Natural killer cell treated with Interleukin-12 subunit alpha and Interleukin-12 subunit beta and Interleukin-15 and Interleukin-18, amount 100 ng/mL, for 72 hours (primary cell): ENCODE data around the gene TAMALIN. TPM values are rescaled to one million over a fixed set of nuclear protein-coding genes. Genes with fewer than 3 reads are reported as not detected.

Source experiments
- ATAC-seq, 2 donors: fragments of 150-1000 bp; cut with Tn5 transposase in 1 of 2; sonication (Bioruptor Pico), chemical (Tn5 transposase) in 1 of 2; 2 replicates each; pipeline ENCODE4 v1.10.0; 2021
- DNase-seq: peaks from one replicate; pipeline ENCODE4 v3.0.0; 2022; ENCODE audit warnings: low spot score
- H3K27ac Mint-ChIP-seq, 2 donors: 1 replicate in 1 of 2; 2 replicates in 1 of 2; pipeline ENCODE4 v1.8.0; 2022; ENCODE audit warnings: mixed read lengths in 2 of 2, mild to moderate bottlenecking in 1 of 2, moderate library complexity in 1 of 2
- H3K27me3 Mint-ChIP-seq, 2 donors: 1 replicate in 1 of 2; 2 replicates in 1 of 2; pipeline ENCODE4 v1.8.0; 2022; ENCODE audit warnings: mixed read lengths in 2 of 2
- H3K36me3 Mint-ChIP-seq: one replicate; pipeline ENCODE4 v1.8.0; 2022; ENCODE audit warnings: mixed read lengths
- H3K4me1 Mint-ChIP-seq, 2 donors: 1 replicate in 1 of 2; 2 replicates in 1 of 2; pipeline ENCODE4 v1.8.0; 2022; ENCODE audit warnings: low read depth in 2 of 2, mixed read lengths in 2 of 2, mild to moderate bottlenecking in 1 of 2
- H3K4me3 Mint-ChIP-seq: one replicate; pipeline ENCODE4 v1.8.0; 2022; ENCODE audit warnings: mixed read lengths
- H3K9me3 Mint-ChIP-seq: 2 replicates; pipeline ENCODE4 v1.8.0; 2022; ENCODE audit warnings: mixed read lengths
- total RNA-seq, 2 donors: library from RNA; stranded (reverse); gene quantifications; one replicate each; pipeline ENCODE4 v1.2.3, GENCODE V29; 2022

Gene TAMALIN
- total RNA-seq = 1 to 10 TPM; 5.4 to 5.6 TPM

DNA sequence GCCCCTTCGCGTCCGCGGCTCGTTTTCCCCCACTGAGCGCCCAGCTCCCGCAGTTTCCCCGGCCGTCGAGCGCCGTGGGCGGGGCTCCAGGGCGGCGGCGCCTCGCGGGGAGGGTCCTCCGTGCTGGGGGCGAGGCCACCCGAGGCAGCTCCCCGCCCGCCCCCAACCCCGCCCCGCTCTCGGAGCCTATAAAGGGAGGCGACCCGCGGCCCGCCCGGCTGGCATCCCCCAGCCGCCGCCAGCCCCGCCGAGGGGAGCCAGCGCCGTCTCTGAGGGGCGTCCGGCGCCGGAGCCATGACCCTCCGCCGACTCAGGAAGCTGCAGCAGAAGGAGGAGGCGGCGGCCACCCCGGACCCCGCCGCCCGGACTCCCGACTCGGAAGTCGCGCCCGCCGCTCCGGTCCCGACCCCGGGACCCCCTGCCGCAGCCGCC, at the start of gene TAMALIN:
Gene TAMALIN (plus strand): TSS at position 221 of the 432 bp plus-strand sequence. CDS start 74 bp downstream, at position 295.
- Mint-ChIP-seq H3K4me1 (peaks cover 13 to 21% of the 10 kb centered on the region in 2 donors), H3K27me3 (no peaks in the 10 kb centered on the region), H3K9me3 (no peaks in the 10 kb centered on the region), H3K36me3 (no peaks in the 10 kb centered on the region), H3K4me3 (peak within 1 kb of the TSS; percentile 85), H3K27ac (peak within 1 kb of the TSS; percentile 35 to 41)
- ATAC-seq (peak; percentile 75 to 85), DNase-seq (peak; percentile 80)

- ATAC-seq (no peak), DNase-seq (no peak)
- no peaks in the 10 kb centered on the region for H3K27me3 Mint-ChIP-seq
- H3K4me1 Mint-ChIP-seq = peaks cover 37 to 56% of the 10 kb centered on the region in 2 donors
- H3K4me3 Mint-ChIP-seq = no peak overlapping the region
- no peaks in the 10 kb centered on the region for H3K9me3 Mint-ChIP-seq
- H3K27ac Mint-ChIP-seq = no peak overlapping the region
- peaks cover 14% of the 10 kb centered on the region for H3K36me3 Mint-ChIP-seq
These were observed 48.2 kb upstream of the TAMALIN start for GRCh38 chr12:51958542-51958941.

- Mint-ChIP-seq H3K27me3 (no peaks in the 10 kb centered on the region), H3K4me3 (no peak overlapping the region), H3K4me1 (peaks cover 30 to 49% of the 10 kb centered on the region in 2 donors), H3K27ac (peak overlapping the region in 1 of 2 donors; percentile 24), H3K9me3 (no peaks in the 10 kb centered on the region), H3K36me3 (peaks cover 14% of the 10 kb centered on the region)
- ATAC-seq = no peak
- no peak for DNase-seq
These were observed 47.5 kb upstream of the TAMALIN start for GRCh38 chr12:51959211-51959610.

DNA sequence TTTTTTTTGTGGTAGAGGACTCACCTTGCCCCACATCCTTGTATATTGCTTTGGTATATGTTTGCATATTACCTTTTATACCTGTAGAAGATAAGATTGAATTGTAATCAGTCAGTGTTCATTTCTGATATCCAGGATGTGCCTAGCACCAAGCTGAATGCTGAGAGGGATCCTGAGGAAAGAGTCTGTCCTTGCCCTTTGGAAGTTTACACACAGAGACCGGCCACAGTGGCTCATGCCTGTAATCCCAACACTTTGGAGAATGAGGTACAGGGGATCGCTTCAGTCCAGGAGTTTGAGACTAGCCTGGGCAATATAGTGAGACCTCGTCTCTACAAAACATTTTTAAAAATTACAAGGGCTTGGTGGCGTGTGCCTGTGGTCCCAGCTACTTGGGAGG, 46.8 kb upstream of the TAMALIN start:
- DNase-seq (no peak), ATAC-seq (no peak)
- peaks cover 29 to 42% of the 10 kb centered on the region in 2 donors for H3K4me1 Mint-ChIP-seq
- H3K4me3 Mint-ChIP-seq = no peak overlapping the region
- no peaks in the 10 kb centered on the region for H3K27me3 Mint-ChIP-seq
- H3K36me3 Mint-ChIP-seq = peaks cover 14% of the 10 kb centered on the region
- H3K9me3 Mint-ChIP-seq = no peaks in the 10 kb centered on the region
- peak overlapping the region in 1 of 2 donors; percentile 24 for H3K27ac Mint-ChIP-seq

GRCh38 chr12:51960488-51960887, 46.3 kb upstream of the TAMALIN start:
- Mint-ChIP-seq H3K27me3 (no peaks in the 10 kb centered on the region), H3K4me1 (peaks cover 24 to 39% of the 10 kb centered on the region in 2 donors), H3K9me3 (no peaks in the 10 kb centered on the region), H3K36me3 (peaks cover 14% of the 10 kb centered on the region), H3K4me3 (no peak overlapping the region), H3K27ac (no peak overlapping the region)
- no peak for ATAC-seq
- DNase-seq = no peak

DNA sequence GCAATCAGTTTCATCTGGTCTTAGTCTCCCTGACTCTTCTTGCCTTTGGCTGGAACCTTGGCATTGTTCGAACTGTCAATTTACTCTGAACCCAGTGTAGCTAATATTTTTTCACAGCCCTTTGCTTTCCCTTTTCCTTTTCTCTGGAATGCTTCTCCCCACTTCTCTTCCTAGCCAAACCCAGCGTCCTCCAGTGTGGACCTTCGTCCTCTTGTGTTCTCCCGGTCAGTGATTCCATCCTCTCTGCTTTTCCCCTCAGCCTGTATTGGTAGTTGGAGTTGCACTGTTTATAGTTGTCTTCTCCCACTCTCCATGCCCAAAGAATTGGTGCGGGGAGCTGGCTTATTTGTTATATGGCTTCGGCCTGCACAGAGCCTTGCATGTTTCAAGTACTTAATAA, 45.9 kb upstream of the TAMALIN start:
- ATAC-seq (no peak), DNase-seq (no peak)
- H3K36me3 Mint-ChIP-seq = peaks cover 14% of the 10 kb centered on the region
- no peak overlapping the region for H3K4me3 Mint-ChIP-seq
- H3K27me3 Mint-ChIP-seq = no peaks in the 10 kb centered on the region
- H3K27ac Mint-ChIP-seq = no peak overlapping the region
- no peaks in the 10 kb centered on the region for H3K9me3 Mint-ChIP-seq
- H3K4me1 Mint-ChIP-seq = peaks cover 20 to 39% of the 10 kb centered on the region in 2 donors

DNA sequence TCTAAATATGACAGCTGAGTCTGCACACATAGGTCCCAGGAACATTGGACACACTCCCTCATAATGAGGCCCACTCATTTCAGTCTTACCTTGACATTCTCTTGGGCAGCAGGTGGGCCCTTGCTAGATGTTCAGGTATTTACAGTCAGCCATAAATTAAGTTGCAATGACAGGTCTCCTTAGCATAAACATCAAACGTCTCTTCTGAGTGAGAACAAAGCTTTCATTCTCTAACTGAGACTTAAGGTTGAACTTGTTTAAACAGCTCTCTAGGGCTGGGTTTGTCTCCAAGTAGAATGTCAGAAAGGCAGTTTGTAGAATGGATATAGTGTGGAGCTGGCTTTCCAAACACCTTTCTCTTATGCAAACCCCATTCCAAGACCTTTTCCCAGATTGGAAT, 44.9 kb upstream of the TAMALIN start:
- H3K27ac Mint-ChIP-seq = peak overlapping the region in 1 of 2 donors; percentile 0
- peaks cover 14% of the 10 kb centered on the region for H3K36me3 Mint-ChIP-seq
- no peak overlapping the region for H3K4me3 Mint-ChIP-seq
- H3K9me3 Mint-ChIP-seq = no peaks in the 10 kb centered on the region
- DNase-seq (no peak), ATAC-seq (no peak)
- no peaks in the 10 kb centered on the region for H3K27me3 Mint-ChIP-seq
- peaks cover 18 to 36% of the 10 kb centered on the region in 2 donors for H3K4me1 Mint-ChIP-seq

DNA sequence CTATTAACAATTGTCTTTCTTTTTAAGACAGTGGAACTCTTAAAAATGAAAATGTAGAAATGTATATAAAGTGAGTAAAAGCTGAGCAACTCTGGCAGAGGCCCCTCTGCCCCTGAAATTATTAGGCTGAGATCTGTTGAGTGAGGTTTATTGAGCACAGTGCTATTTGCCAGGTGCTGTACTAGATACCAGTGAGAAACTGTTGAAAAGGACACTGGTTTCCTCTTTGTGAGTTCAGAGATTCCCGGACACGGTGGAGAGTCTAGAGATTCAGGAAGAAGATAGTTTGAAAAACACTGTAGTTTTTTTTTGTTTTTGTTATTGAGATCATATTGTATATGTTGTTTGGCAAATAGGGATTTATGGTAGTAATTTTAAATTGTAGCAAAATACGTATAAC, 44.0 kb upstream of the TAMALIN start:
- DNase-seq (no peak), ATAC-seq (no peak)
- H3K27ac Mint-ChIP-seq = peak overlapping the region; percentile 35 to 43
- peaks cover 18 to 36% of the 10 kb centered on the region in 2 donors for H3K4me1 Mint-ChIP-seq
- peaks cover 14% of the 10 kb centered on the region for H3K36me3 Mint-ChIP-seq
- no peaks in the 10 kb centered on the region for H3K27me3 Mint-ChIP-seq
- no peaks in the 10 kb centered on the region for H3K9me3 Mint-ChIP-seq
- no peak overlapping the region for H3K4me3 Mint-ChIP-seq

DNA sequence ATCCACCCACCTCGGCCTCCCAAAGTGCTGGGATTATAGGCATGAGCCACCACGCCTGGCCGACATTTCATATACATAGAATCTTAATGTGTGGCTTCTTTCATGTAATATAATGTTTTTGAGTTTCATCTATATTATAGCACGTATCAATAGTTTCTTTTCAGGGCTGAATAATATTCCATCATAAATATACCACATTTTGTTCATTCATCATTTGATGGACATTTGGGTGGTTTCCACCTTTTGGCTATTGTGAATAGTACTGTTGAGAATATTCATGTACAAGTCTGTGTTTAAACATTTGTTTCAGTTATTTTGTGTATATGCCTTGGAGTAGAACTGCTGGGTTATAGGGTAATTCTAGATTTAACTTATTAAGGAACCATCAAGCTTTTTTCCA, 43.3 kb upstream of the TAMALIN start:
- no peaks in the 10 kb centered on the region for H3K9me3 Mint-ChIP-seq
- DNase-seq (no peak), ATAC-seq (no peak)

DNA sequence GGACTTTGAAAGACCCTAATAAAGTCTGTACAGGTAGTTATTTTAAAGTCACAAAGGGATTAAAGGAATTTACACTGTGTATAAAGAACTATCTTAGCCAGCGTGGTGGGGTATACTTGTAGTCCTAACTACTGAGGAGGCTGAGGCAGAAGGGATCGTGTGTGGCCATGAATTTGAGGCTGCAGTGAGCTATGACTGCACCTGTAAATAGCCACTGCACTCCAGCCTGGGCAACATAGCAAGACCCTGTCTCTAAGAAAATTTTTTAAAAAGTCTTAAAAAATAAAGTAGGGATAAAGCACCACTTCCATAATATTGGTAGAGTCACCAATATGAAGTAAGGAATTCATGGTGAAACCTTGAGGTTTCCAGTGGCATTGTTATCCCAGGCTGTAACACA, 37.1 kb upstream of the TAMALIN start:
- H3K27ac Mint-ChIP-seq = peak overlapping the region; percentile 87 to 88
- peaks cover 53 to 71% of the 10 kb centered on the region in 2 donors for H3K4me1 Mint-ChIP-seq
- H3K4me3 Mint-ChIP-seq = peak overlapping the region; percentile 74
- no peaks in the 10 kb centered on the region for H3K27me3 Mint-ChIP-seq
- H3K36me3 Mint-ChIP-seq = no peaks in the 10 kb centered on the region
- no peaks in the 10 kb centered on the region for H3K9me3 Mint-ChIP-seq
- DNase-seq = no peak
- no peak for ATAC-seq

More for the DNA sequence above, 43.3 kb upstream of the TAMALIN start:
- no peak overlapping the region for H3K27ac Mint-ChIP-seq
- H3K4me3 Mint-ChIP-seq = no peak overlapping the region
- H3K4me1 Mint-ChIP-seq = peaks cover 19 to 38% of the 10 kb centered on the region in 2 donors
- no peaks in the 10 kb centered on the region for H3K27me3 Mint-ChIP-seq
- H3K36me3 Mint-ChIP-seq = peaks cover 14% of the 10 kb centered on the region

- peak; percentile 91 to 92 for ATAC-seq
- no peaks in the 10 kb centered on the region for H3K9me3 Mint-ChIP-seq
- DNase-seq = peak; percentile 73
- no peaks in the 10 kb centered on the region for H3K36me3 Mint-ChIP-seq
- H3K27me3 Mint-ChIP-seq = no peaks in the 10 kb centered on the region
- H3K4me3 Mint-ChIP-seq = peak overlapping the region; percentile 74
- H3K27ac Mint-ChIP-seq = peak overlapping the region; percentile 87 to 88
- peaks cover 66 to 76% of the 10 kb centered on the region in 2 donors for H3K4me1 Mint-ChIP-seq
These were observed 35.7 kb upstream of the TAMALIN start for GRCh38 chr12:51970904-51971646.

DNA sequence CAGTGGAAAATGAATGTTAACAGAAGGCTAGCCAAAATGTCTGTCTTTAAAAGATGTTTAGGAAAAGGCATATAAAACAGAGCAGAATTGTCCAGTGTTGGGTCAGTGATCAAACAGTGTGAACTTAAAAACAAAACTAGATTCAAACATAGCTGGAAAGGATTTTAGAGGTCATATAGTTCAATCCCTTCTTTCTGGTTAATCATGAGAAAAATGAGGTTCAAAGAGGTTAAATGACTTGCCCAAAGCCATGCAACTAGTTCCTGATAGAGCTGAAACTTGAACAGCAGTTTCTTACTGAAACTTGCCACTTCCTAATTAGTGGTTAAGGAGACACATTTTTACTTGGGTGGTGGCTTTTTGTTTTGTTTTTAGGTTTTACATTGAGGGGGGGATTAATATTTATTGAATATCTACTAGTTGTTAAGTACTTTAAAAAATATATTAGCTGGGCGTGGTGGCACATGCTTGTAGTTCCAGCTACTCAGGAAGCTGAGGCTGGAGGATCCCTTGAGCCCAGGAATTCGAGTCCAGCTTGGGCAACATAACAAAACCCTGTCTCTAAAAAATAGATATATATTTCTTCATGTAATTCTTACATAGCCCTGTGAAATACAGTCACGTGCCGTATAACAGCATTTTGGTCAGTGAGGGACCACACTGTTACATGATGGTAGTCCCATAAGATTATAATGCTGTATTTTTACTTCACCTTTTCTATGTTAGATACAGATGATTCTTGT, 34.9 kb upstream of the TAMALIN start:
- peak overlapping the region; percentile 74 for H3K4me3 Mint-ChIP-seq
- no peaks in the 10 kb centered on the region for H3K27me3 Mint-ChIP-seq
- ATAC-seq = no peak
- H3K36me3 Mint-ChIP-seq = peaks cover 7% of the 10 kb centered on the region
- DNase-seq = no peak
- peak overlapping the region; percentile 87 to 88 for H3K27ac Mint-ChIP-seq
- peaks cover 74 to 84% of the 10 kb centered on the region in 2 donors for H3K4me1 Mint-ChIP-seq
- H3K9me3 Mint-ChIP-seq = no peaks in the 10 kb centered on the region

DNA sequence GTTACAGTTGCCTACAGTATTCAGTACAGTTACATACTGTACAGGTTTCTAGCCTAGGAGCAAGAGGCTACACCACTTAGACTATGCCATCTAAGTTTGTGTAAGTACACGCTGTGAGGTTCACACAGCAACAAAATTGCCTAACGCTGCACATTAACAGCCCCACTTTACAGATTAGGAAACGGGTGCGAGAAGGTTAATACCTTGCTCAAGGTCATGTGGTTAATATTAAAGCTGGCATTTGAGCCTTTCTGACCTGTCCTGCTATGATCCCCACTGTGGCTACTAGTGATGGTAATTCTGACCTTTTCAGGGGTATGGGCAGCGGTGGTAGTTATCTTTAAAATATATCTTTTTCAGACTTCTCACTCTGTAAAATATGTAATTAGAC, 34.3 kb upstream of the TAMALIN start:
- peaks cover 7% of the 10 kb centered on the region for H3K36me3 Mint-ChIP-seq
- peak; percentile 4 to 54 for ATAC-seq

GRCh38 chr12:51972849-51973273, 33.9 kb upstream of the TAMALIN start:
- no peaks in the 10 kb centered on the region for H3K27me3 Mint-ChIP-seq
- peaks cover 77 to 87% of the 10 kb centered on the region in 2 donors for H3K4me1 Mint-ChIP-seq
- peaks cover 7% of the 10 kb centered on the region for H3K36me3 Mint-ChIP-seq
- peak; percentile 85 for DNase-seq
- no peaks in the 10 kb centered on the region for H3K9me3 Mint-ChIP-seq
- peak overlapping the region; percentile 87 to 88 for H3K27ac Mint-ChIP-seq
- peak overlapping the region; percentile 74 for H3K4me3 Mint-ChIP-seq
- ATAC-seq = peak; percentile 79 to 85

More for the DNA sequence above, 34.3 kb upstream of the TAMALIN start:
- Mint-ChIP-seq H3K27me3 (no peaks in the 10 kb centered on the region), H3K27ac (peak overlapping the region; percentile 87 to 88), H3K4me3 (peak overlapping the region; percentile 74), H3K4me1 (peaks cover 76 to 86% of the 10 kb centered on the region in 2 donors), H3K9me3 (no peaks in the 10 kb centered on the region)
- no peak for DNase-seq
